Measurements from ENCODE around the gene SHH. TPM values are rescaled to one million over a fixed set of nuclear protein-coding genes. Genes with fewer than 3 reads are reported as not detected.

Gene SHH
- total RNA-seq, 1 experiment from 2014 or later: 0.26 TPM

- Mint-ChIP-seq H3K27me3 (ENCODE audit: low read depth) (no peaks in the 10 kb centered on the region; the same call in none of the 2 replicates), H3K4me3 (no peak overlapping the region), H3K27ac (no peak overlapping the region), H3K4me1 (no peaks in the 10 kb centered on the region), H3K36me3 (no peaks in the 10 kb centered on the region), H3K9me3 (peaks cover 8% of the 10 kb centered on the region)
- TF ChIP-seq CREB1 (CRISPR knock-in tag; IDR thresholded peaks at IDR 0.05) (no peak), SMAD4 (CRISPR knock-in tag; IDR thresholded peaks at IDR 0.05) (no peak), ELF4 (CRISPR knock-in tag; IDR thresholded peaks at IDR 0.05; ENCODE audit: low read depth) (no peak), JAZF1 (CRISPR knock-in tag; IDR thresholded peaks at IDR 0.05) (no peak), STAT6 (CRISPR knock-in tag; conservative IDR thresholded peaks at IDR 0.05; ENCODE audit: low read depth) (no peak)
- ChIA-PET POLR2A (no interaction called here), CTCF (no interaction called here)
- ATAC-seq: no peak
- DNase-seq (ENCODE audit: low spot score): no peak
Measured at GRCh38 chr7:155821851-155822250, 9.6 kb upstream of the SHH start.

GRCh38 chr7:155820788-155821187 lies 8.5 kb upstream of the SHH start:
- peaks cover 5% of the 10 kb centered on the region for H3K27me3 Mint-ChIP-seq (ENCODE audit: low read depth)
- no peaks in the 10 kb centered on the region for H3K4me1 Mint-ChIP-seq
- POLR2A ChIA-PET: no interaction called here
- DNase-seq (ENCODE audit: low spot score) (no peak), ATAC-seq (no peak)
- no peak overlapping the region for H3K27ac Mint-ChIP-seq
- TF ChIP-seq MAX (CRISPR knock-in tag; IDR thresholded peaks at IDR 0.05): no peak
- no peak for TF ChIP-seq AFF4 (CRISPR knock-in tag; IDR thresholded peaks at IDR 0.05; ENCODE audit: borderline replicate concordance)
- no peak for TF ChIP-seq ZNF317 (CRISPR knock-in tag; IDR thresholded peaks at IDR 0.05; ENCODE audit: borderline replicate concordance, low read depth)
- no peak for TF ChIP-seq NR2C2 (CRISPR knock-in tag; IDR thresholded peaks at IDR 0.05)
- TF ChIP-seq USF2 (CRISPR knock-in tag; IDR thresholded peaks at IDR 0.05): no peak
- no peak for TF ChIP-seq SMAD4 (CRISPR knock-in tag; IDR thresholded peaks at IDR 0.05)
- no peak for TF ChIP-seq EMX1 (CRISPR knock-in tag; IDR thresholded peaks at IDR 0.05)
- no peak for TF ChIP-seq NFE2L1 (CRISPR knock-in tag; IDR thresholded peaks at IDR 0.05)
- no peak for TF ChIP-seq TCF7 (CRISPR knock-in tag; IDR thresholded peaks at IDR 0.05; ENCODE audit: low read depth)
- TF ChIP-seq RORB (CRISPR knock-in tag; IDR thresholded peaks at IDR 0.05): no peak
- no peak for TF ChIP-seq CREM (CRISPR knock-in tag; IDR thresholded peaks at IDR 0.05)
- no peak for TF ChIP-seq SOX15 (CRISPR knock-in tag; IDR thresholded peaks at IDR 0.05)
- no peak for TF ChIP-seq USF1 (CRISPR knock-in tag; IDR thresholded peaks at IDR 0.05)
- no peak for TF ChIP-seq TEAD4 (CRISPR knock-in tag; IDR thresholded peaks at IDR 0.05)
- TF ChIP-seq ZNF281 (CRISPR knock-in tag; IDR thresholded peaks at IDR 0.05): no peak
- no peak for TF ChIP-seq ZNF671 (CRISPR knock-in tag; IDR thresholded peaks at IDR 0.05)
- no peak for TF ChIP-seq ZNF232 (CRISPR knock-in tag; IDR thresholded peaks at IDR 0.05)
- TF ChIP-seq IRF1 (CRISPR knock-in tag; IDR thresholded peaks at IDR 0.05): no peak
- CTCF ChIA-PET: no interaction called here
- H3K36me3 Mint-ChIP-seq: no peaks in the 10 kb centered on the region
- no peak overlapping the region for H3K4me3 Mint-ChIP-seq
- peaks cover 8% of the 10 kb centered on the region for H3K9me3 Mint-ChIP-seq

All from WTC11 (cell line).